ENCODE measurements around the gene RHOBTB1. TPM values are rescaled to one million over a fixed set of nuclear protein-coding genes. Genes with fewer than 3 reads are reported as not detected.

Gene RHOBTB1
- total RNA-seq, 2 experiments from 2014 or later: 0.09 to 0.74 TPM

DNA sequence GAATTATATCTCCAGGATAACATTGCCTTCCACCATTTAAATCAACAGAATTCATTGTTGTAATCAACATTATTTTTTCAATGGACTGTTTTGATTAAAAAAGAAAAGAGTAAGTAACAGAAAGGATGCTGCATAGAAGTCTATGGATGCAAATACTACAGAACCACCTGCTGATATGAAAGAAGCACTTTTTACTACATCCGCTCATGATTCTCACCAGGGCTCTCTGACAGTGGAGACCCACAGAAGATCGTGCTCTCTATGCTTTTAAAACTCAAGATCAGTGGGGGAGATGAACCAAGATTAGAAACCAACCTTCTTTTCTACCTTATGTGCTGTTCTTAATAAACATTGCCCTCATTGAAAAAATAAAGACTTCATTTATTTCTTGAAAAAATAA is 24.4 kb downstream of the RHOBTB1 start:
- peaks cover 2% of the 10 kb centered on the region for H3K9me3 Mint-ChIP-seq
- H3K4me1 Mint-ChIP-seq (ENCODE audit: low read depth): no peaks in the 10 kb centered on the region
- no peak overlapping the region for H3K4me3 Mint-ChIP-seq
- TF ChIP-seq, protein P1, sequence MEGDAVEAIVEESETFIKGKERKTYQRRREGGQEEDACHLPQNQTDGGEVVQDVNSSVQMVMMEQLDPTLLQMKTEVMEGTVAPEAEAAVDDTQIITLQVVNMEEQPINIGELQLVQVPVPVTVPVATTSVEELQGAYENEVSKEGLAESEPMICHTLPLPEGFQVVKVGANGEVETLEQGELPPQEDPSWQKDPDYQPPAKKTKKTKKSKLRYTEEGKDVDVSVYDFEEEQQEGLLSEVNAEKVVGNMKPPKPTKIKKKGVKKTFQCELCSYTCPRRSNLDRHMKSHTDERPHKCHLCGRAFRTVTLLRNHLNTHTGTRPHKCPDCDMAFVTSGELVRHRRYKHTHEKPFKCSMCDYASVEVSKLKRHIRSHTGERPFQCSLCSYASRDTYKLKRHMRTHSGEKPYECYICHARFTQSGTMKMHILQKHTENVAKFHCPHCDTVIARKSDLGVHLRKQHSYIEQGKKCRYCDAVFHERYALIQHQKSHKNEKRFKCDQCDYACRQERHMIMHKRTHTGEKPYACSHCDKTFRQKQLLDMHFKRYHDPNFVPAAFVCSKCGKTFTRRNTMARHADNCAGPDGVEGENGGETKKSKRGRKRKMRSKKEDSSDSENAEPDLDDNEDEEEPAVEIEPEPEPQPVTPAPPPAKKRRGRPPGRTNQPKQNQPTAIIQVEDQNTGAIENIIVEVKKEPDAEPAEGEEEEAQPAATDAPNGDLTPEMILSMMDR (IDR thresholded peaks at IDR 0.05): no peak
- intact Hi-C loops (cut with micrococcal nuclease): no loop called here
- no peaks in the 10 kb centered on the region for H3K36me3 Mint-ChIP-seq (ENCODE audit: low read depth)
- ChIA-PET CTCF (no interaction called here), POLR2A (no interaction called here)
- H3K27me3 Mint-ChIP-seq: no peaks in the 10 kb centered on the region
- DNase-seq (no peak), ATAC-seq (no peak)
- H3K27ac Mint-ChIP-seq: no peak overlapping the region

DNA sequence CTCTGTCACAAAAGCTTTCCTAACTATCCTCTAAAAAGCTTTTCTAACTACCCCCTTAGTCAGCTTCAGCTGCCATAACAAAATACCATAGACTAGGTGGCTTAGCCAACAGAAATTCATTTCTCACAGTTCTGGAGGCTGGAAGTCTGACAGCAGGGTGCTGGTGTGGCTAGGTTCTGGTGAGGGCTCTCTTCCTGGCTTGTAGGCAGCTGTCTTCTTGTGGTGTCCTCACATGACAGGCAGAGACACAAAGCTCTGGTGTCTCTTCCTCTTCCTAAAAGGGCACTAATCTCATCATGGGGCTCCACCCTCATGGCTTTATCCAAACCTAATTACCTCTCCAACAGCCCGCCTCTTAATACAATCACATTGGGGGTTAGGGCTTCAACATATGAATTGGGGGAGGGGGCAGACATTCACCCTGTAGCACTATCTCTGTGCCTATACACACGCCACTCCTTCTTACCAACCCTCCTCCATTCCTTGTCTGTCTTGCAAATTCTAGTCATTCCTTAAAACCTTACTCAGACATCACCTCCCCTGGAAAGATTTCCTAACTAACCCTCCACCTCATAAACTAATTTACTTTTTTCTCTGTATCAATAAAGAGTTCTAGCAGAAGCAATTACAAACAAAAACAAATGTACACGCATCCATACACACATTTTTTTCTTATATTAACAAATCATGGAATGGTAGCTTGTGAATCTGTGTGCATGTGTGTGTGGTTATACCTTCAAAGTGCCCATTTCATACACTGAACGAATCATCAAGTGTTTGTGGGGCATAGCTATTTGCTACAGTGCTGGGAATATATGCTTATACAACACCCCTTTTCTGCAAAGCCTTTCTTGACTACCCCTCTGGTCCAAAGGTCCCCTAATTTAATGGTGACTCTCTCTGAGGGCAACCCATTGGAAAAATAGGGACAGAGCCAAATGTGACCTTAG is 26.4 kb downstream of the RHOBTB1 start:
- H3K36me3 Mint-ChIP-seq (ENCODE audit: low read depth): no peaks in the 10 kb centered on the region
- H3K27ac Mint-ChIP-seq: no peak overlapping the region
- no peak for DNase-seq
- CTCF ChIA-PET: no interaction called here
- POLR2A ChIA-PET: no interaction called here
- H3K4me3 Mint-ChIP-seq: no peak overlapping the region
- intact Hi-C loops (cut with micrococcal nuclease): no loop called here
- TF ChIP-seq, protein P1 (IDR thresholded peaks at IDR 0.05): no peak
- H3K9me3 Mint-ChIP-seq: peaks cover 2% of the 10 kb centered on the region
- H3K27me3 Mint-ChIP-seq: no peaks in the 10 kb centered on the region
- H3K4me1 Mint-ChIP-seq (ENCODE audit: low read depth): no peaks in the 10 kb centered on the region
- no peak for ATAC-seq

DNA sequence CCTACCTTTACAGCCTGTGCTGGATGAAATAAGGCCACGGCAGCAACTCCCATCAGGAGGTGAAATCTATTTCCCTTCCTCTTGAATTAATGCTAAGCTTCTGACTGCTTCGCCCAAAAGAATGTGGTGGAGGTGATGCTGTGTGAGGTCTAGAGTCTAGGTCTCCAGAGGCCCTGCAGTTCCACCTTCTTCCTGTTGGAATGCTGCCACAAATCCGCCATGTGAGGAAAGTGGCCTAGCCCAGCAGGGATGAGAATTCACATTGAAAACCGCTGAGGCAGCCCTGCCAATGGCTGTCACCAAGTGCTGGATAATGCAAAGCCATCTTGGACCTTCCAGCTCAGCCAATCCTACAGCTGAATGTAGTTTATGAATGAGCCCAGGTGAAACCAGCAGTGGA is 28.0 kb downstream of the RHOBTB1 start:
- CTCF ChIA-PET: no interaction called here
- peaks cover 1% of the 10 kb centered on the region for H3K27me3 Mint-ChIP-seq
- no peak overlapping the region for H3K27ac Mint-ChIP-seq

DNA sequence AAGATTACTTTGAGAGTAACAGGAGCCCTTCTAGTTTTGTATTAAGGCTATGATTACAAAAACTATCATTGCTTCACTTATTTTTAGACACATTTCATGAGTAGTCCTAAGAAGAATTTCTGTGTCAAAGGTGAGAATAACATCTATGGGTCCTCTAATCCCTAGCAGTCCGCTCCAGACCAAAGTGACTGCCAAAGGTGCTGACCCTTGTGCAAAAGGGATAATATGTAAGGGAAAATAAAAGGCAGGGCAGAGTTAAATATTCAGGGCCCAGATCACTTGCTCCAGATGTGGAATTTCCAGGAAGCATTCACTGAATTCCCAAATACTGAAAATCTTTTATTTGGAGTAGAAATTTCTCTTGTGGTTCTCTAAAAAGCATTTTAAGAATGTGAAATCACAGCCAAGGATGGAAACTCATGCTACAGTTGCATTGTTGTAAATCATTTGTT is 29.3 kb downstream of the RHOBTB1 start:
- Mint-ChIP-seq H3K27ac (no peak overlapping the region), H3K4me3 (no peak overlapping the region), H3K4me1 (ENCODE audit: low read depth) (peaks cover 10% of the 10 kb centered on the region), H3K36me3 (ENCODE audit: low read depth) (no peaks in the 10 kb centered on the region), H3K9me3 (peaks cover 2% of the 10 kb centered on the region), H3K27me3 (peaks cover 1% of the 10 kb centered on the region)
- intact Hi-C loops (cut with micrococcal nuclease): no loop called here
- CTCF ChIA-PET: no interaction called here
- DNase-seq (no peak), ATAC-seq (no peak)
- TF ChIP-seq, protein P1 (IDR thresholded peaks at IDR 0.05): no peak
- POLR2A ChIA-PET: no interaction called here

More for the DNA sequence above, 28.0 kb downstream of the RHOBTB1 start:
- intact Hi-C loops (cut with micrococcal nuclease): no loop called here
- TF ChIP-seq, protein P1 (IDR thresholded peaks at IDR 0.05): no peak
- Mint-ChIP-seq H3K9me3 (peaks cover 2% of the 10 kb centered on the region), H3K4me1 (ENCODE audit: low read depth) (peaks cover 3% of the 10 kb centered on the region), H3K4me3 (no peak overlapping the region), H3K36me3 (ENCODE audit: low read depth) (no peaks in the 10 kb centered on the region)
- DNase-seq: no peak
- ATAC-seq: no peak
- POLR2A ChIA-PET: no interaction called here

DNA sequence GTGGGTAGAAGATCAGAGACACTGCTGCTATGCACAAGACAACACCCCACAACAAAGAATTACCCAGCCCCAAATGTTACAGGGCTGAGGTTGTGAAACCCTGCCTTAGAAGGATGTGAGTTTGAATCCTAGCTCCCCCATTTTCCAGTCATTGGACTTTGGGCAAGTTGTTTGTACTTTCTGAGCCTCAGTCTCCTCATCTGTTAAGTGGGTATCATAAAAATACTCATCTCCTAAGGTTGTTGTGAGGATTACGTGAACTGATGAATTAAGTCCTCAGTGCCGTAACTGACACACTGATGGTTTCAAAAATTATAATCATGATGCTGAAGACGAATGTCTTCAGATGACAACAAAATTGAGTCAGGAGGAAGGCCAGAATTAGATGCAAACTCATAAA is 30.3 kb downstream of the RHOBTB1 start:
- no peak for ATAC-seq
- Mint-ChIP-seq H3K9me3 (peaks cover 2% of the 10 kb centered on the region), H3K36me3 (ENCODE audit: low read depth) (no peaks in the 10 kb centered on the region), H3K4me3 (no peak overlapping the region), H3K4me1 (ENCODE audit: low read depth) (peaks cover 10% of the 10 kb centered on the region), H3K27me3 (peaks cover 1% of the 10 kb centered on the region), H3K27ac (no peak overlapping the region)
- CTCF ChIA-PET: no interaction called here
- no peak for DNase-seq
- TF ChIP-seq, protein P1 (IDR thresholded peaks at IDR 0.05): no peak
- intact Hi-C loops (cut with micrococcal nuclease): no loop called here
- POLR2A ChIA-PET: no interaction called here
